Measurements from ENCODE around the gene CEP170B.
"Not testable (repeated sequence)": the region's sequence is repeated elsewhere in the genome, so short reads cannot be mapped to it uniquely, and the experiment has no call there.

CEP170B gene

GRCh38 chr14:104865081-104865630 is at the start of gene CEP170B:
TSS of gene CEP170B (plus strand) at chr14:104865268. CDS start at chr14:104868451, 3,183 bp downstream.
- DNase-seq = peak; percentile 48

GRCh38 chr14:104816616-104816884 is 48.5 kb upstream of the CEP170B start:
- no peak for DNase-seq

- DNase-seq = no peak
Measured at GRCh38 chr14:104817930-104818713, 46.9 kb upstream of the CEP170B start.

DNA sequence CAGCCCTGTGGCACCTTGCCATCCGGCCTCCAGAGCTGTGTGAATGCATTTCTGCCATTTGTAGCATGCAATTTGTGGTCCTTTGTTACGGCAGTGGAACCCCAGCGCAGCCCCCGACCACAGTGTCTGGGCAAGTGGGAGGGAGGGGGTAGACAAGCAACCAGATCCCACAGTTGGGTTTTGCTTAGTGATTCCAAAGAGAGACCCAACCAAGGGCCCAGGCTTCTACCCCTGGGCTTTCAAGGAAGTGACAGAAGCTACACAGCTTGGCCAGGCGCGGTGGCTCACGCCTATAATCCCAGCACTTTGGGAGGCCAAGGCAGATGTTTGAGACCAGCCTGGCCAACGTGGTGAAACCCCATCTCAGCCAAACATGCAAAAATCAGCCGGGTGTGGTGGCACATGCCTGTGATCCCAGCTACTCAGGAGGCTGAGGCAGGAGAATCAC is 46.3 kb upstream of the CEP170B start:
- no peak for DNase-seq

- DNase-seq = no peak
Measured at GRCh38 chr14:104819361-104819781, 45.7 kb upstream of the CEP170B start.

- DNase-seq = no peak
Measured at GRCh38 chr14:104820669-104821228, 44.3 kb upstream of the CEP170B start.

- no peak for DNase-seq
Measured at GRCh38 chr14:104821229-104821945, 43.7 kb upstream of the CEP170B start.

DNA sequence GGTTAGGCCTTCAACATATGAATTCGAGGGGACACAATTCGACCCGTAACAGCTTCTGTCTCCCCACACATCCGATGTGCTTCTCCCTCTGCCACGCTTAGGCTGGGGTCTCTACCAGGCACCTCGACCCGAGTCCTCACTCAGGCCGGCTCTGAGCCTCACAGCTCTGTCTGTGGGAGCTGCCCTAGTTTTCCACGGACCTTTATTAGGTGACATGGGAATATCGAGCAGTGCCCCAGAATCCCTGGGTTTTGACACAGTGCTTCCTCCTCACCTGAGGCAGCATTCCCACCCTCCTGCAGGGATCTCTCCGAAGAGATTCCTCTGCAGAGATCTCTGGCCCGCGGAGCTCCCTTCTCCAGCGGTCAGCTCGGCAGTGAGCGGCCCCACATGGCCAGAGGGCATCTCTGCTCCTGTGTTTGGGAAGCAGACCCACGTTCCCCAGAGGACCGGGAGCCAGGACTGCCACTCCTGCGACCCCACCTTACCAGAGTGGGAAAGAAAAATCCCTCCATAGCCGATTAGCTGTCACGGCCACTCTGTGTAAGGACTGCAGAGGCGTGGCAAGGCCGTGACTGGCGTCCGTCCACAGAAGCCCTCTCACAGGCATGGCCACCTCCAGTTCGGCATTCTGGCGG is 43.0 kb upstream of the CEP170B start:
- DNase-seq = no peak

GRCh38 chr14:104822821-104823615 is 42.0 kb upstream of the CEP170B start:
- DNase-seq = no peak

GRCh38 chr14:104824353-104824997 is 40.6 kb upstream of the CEP170B start:
- no peak for DNase-seq

DNA sequence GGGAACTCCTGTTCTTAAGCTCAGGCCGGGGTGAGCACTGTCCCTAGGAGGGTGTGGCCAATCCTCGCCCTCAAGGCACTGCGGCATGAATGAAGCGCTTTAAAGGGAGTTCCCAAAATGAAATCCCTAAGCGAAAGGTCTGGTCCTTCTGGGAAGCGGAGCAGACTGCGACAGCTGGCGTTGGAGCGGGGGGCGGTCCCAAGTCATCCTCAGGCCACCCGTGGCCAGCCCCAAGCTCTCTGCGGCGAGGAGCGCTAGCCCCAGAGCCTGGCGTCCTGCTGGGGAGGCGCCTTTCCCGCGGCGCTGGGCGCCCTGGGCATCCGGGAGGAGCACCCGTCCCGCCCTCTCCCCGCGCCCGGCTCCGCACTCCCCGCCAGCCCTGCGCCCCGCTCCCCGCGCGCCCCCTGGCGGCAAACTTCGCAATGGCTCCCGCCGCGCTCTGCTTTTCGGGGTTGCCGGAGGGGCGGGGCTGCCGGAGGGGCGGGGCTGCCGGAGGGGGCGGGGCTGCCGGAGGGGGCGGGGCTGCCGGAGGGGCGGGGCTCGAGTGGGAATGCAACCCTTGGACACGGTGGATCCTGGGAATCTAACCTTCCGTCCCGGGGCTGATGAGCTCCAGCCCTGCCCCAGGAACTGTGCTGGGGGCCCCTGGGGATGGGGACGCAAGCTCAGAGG is 38.7 kb upstream of the CEP170B start:
- DNase-seq = peak; percentile 96

DNA sequence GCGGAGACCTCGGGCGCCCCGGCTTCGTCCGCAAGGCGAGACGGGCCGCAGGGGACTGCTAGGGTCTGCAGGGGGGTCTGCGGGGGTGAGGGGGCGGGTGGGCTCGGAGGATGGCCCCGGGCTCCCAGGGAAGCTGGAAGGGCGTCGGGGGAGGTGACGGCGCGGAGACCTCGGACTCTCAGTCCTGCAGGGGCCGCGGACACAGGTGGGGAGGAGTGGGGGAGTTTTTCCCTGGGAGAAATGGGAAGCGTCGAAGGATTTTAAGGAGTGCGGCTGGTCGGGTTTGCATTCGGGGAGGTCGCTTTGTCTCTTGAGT is 38.2 kb upstream of the CEP170B start:
- DNase-seq = no peak

GRCh38 chr14:104827177-104828055 is 37.7 kb upstream of the CEP170B start:
- DNase-seq = peak; percentile 49

DNA sequence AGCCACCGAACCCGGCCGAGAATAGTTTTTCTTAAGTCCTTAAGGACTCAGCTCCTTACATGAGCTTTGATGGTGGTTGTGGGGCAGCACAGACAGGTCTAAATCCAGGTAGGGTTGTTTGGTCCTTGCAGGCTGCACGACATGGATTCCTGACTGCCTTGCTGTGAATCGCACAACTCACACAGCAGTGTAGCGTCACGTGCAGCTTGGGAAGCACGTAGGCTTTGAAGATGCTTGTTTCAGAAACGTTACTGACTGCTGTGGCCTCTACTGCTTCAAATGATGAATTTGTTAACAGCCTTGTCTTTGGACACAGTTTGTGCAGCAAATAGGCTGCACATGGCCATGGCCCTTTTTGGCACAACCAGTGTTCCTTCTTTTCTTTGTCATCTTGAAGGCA is 34.3 kb upstream of the CEP170B start:
- DNase-seq = no peak

DNA sequence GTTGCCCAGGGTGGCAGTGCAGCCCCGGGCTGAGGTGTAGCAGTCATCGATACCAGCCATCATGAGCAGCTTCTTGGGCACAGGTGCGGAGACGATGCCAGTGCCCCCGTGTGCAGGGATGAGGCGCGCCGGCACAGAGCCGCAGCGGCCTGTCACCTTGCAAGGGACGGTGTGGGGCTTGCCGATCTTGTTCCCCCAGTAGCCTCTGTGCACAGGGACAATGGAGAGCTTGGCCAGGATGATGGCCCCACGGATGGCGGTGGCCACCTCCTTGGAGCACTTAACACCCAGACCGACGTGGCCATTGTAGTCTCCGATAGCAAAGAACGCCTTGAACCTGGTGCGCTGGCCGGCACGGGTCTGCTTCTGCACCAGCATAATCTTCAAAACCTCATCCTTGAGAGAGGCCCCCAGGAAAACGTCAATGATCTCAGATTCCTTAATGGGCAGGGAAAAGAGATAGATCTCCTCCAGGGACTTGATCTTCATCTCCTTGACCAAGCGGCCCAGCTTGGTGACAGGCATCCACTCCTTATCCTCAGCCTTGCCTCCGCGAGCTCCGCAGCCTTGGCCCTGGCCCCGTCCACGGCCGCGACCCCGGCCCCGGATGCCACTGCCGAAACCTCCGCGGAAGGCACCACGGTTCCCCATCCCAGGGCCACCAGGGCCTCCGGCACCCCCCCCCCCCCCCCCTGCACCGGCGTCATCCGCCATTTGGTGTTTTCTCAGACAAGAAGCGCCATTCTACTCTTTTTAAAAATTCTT is 28.7 kb upstream of the CEP170B start:
- DNase-seq = not testable (repeated sequence)

GRCh38 chr14:104841730-104842129 is 23.3 kb upstream of the CEP170B start:
- DNase-seq = no peak

DNA sequence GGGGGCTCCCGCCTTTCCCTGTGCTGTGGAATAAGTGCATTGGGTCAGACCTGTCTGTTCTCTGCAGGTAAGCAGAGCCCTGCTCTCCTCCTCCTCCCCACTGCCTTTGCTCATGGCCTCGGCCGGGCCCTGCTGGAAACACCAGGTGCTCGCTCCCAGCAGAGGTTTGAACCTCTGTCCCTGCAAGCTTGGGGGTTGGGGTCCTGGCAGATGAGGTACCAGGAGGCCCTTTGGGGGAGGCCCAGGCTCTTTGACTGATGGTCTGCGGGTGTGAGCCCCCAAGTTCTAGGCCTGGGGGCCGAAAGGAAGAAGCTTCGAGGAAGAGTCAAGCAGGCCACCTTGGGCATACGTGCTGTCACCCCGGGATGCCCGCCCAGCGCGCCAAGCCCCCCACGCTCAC is 22.1 kb upstream of the CEP170B start:
- DNase-seq = no peak

- no peak for DNase-seq
Measured at GRCh38 chr14:104843442-104844305, 21.4 kb upstream of the CEP170B start.

Data from activated CD4-positive, alpha-beta T cell treated with anti-CD3 and anti-CD28 coated beads, Interleukin-2, Interleukin-6, amounts not matched to agents 100 ng/mL and 50 ng/mL, durations not matched to agents 16 hours and 8 hours (primary cell).